ENCODE data around the gene NANOS2.
"Not testable (repeated sequence)": the region's sequence is repeated elsewhere in the genome, so short reads cannot be mapped to it uniquely, and the experiment has no call there.

NANOS2 gene

GRCh38 chr19:45874620-45874966 lies 40.0 kb downstream of the NANOS2 start:
- DNase-seq (ENCODE audit: low read depth), result no peak

GRCh38 chr19:45873219-45873772 lies 41.3 kb downstream of the NANOS2 start:
- DNase-seq (ENCODE audit: low read depth), result no peak

GRCh38 chr19:45872095-45872919 lies 42.3 kb downstream of the NANOS2 start:
- no peak for DNase-seq (ENCODE audit: low read depth)

- DNase-seq (ENCODE audit: low read depth), result no peak
Observed at GRCh38 chr19:45870798-45871197, 43.8 kb downstream of the NANOS2 start.

GRCh38 chr19:45867241-45867640 lies 47.3 kb downstream of the NANOS2 start:
- not testable (repeated sequence) for DNase-seq (ENCODE audit: low read depth)

- DNase-seq (ENCODE audit: low read depth), result no peak
Observed at GRCh38 chr19:45866400-45867176, 48.0 kb downstream of the NANOS2 start.

GRCh38 chr19:45865269-45865948 lies 49.2 kb downstream of the NANOS2 start:
- no peak for DNase-seq (ENCODE audit: low read depth)

GRCh38 chr19:45864629-45865082 lies 49.9 kb downstream of the NANOS2 start:
- no peak for DNase-seq (ENCODE audit: low read depth)

GRCh38 chr19:45863840-45864628 lies 50.5 kb downstream of the NANOS2 start, which contains the start of gene FOXA3:
Gene FOXA3 (plus strand): TSS chr19:45864326. CDS start chr19:45864457, 131 bp downstream.
- DNase-seq (ENCODE audit: low read depth), result no peak

- DNase-seq (ENCODE audit: low read depth), result no peak
Observed at GRCh38 chr19:45863335-45863839, 51.2 kb downstream of the NANOS2 start.
